B cell (primary cell): ENCODE results near the gene MYLK3. TPM values are rescaled to one million over a fixed set of nuclear protein-coding genes. Genes with fewer than 3 reads are reported as not detected.

Experiments used
- ATAC-seq: fragments of 200-7000 bp; cut with Tn5 transposase; one replicate; pipeline ENCODE4 v1.10.0; 2021; ENCODE audit warnings: low read depth, mild to moderate bottlenecking, moderate number of reproducible peaks, moderate library complexity
- CTCF ChIA-PET: fragments of 350-600 bp; sonication (Branson Sonifier 250); formaldehyde crosslinking; loops from one replicate; lab custom pipeline; 2021; ENCODE audit warnings: antibody characterized with exemption, inconsistent platforms; lab: Charles Lee
- POLR2A ChIA-PET: fragments of 350-600 bp; sonication (Branson Sonifier 250); formaldehyde crosslinking; loops from one replicate; lab custom pipeline; 2021; ENCODE audit warnings: antibody characterized with exemption; lab: Charles Lee
- DNase-seq: peaks from one replicate; pipeline ENCODE4 v3.0.0; 2013
- H2AFZ ChIP-seq: 2 replicates; pipeline ENCODE4 v1.6.1; 2012; ENCODE audit warnings: mild to moderate bottlenecking, low read depth, low read length; ENCODE audit not compliant: insufficient read depth, poor library complexity, severe bottlenecking
- H3K27ac ChIP-seq, 2 donors: 1 replicate in 1 of 2; 2 replicates in 1 of 2; pipeline ENCODE4 v1.5.1; 2012 to 2013; ENCODE audit warnings: low read length in 2 of 2, mild to moderate bottlenecking in 2 of 2, moderate library complexity in 1 of 2
- H3K27me3 ChIP-seq, 4 experiments: fragments of 200-600 bp in 1 of 4; sonication (generic) in 1 of 4; replicated peaks in 1 of 4; 1 replicate in 2 of 4; 2 replicates in 2 of 4; pipeline versions ENCODE4 v1.6.1 to v1.7.0; 2013 to 2016; ENCODE audit warnings: low read length in 3 of 4, mild to moderate bottlenecking in 2 of 4, mixed read lengths in 1 of 4, moderate library complexity in 1 of 4; ENCODE audit not compliant: insufficient read depth in 4 of 4, control insufficient read depth in 3 of 4; ENCODE audit errors: control extremely low read depth in 1 of 4
- H3K36me3 ChIP-seq, 2 experiments: replicated peaks in 1 of 2; 1 replicate in 1 of 2; 2 replicates in 1 of 2; pipeline versions ENCODE4 v1.6.1 to v1.7.1; 2013; ENCODE audit warnings: low read length in 1 of 2; ENCODE audit not compliant: insufficient read depth in 2 of 2, control insufficient read depth in 1 of 2; ENCODE audit errors: control extremely low read depth in 1 of 2, extremely low read depth in 1 of 2
- H3K4me1 ChIP-seq, 2 donors: fragments of 200-600 bp in 1 of 2; sonication (generic) in 1 of 2; 1 replicate in 1 of 2; 2 replicates in 1 of 2; pipeline versions ENCODE4 v1.5.1 to v1.6.1; 2013 to 2017; ENCODE audit warnings: low read length in 2 of 2; ENCODE audit not compliant: control insufficient read depth in 2 of 2, insufficient read depth in 2 of 2
- H3K4me2 ChIP-seq: replicated peaks from 2 replicates; pipeline ENCODE3; 2012; ENCODE audit warnings: mild to moderate bottlenecking, low read depth, low read length; ENCODE audit not compliant: poor library complexity, severe bottlenecking
- H3K4me3 ChIP-seq, 5 experiments: fragments of 200-600 bp in 1 of 5; sonication (generic) in 1 of 5; 1 replicate in 3 of 5; 2 replicates in 2 of 5; pipeline versions ENCODE4 v1.5.1 to v1.7.0; 2011 to 2016; ENCODE audit warnings: low read length in 4 of 5, mild to moderate bottlenecking in 4 of 5, low read depth in 2 of 5, control low read depth in 1 of 5, moderate library complexity in 1 of 5; ENCODE audit not compliant: insufficient read depth in 1 of 5; ENCODE audit errors: control extremely low read depth in 1 of 5, extremely low read depth in 1 of 5
- H3K79me2 ChIP-seq: fragments of 200-600 bp; sonication (generic); one replicate; pipeline ENCODE4 v1.6.0; 2016; ENCODE audit warnings: low read length; ENCODE audit not compliant: control insufficient read depth, insufficient read depth
- H3K9ac ChIP-seq: fragments of 200-600 bp; sonication (generic); 2 replicates; pipeline ENCODE4 v1.6.1; 2017; ENCODE audit warnings: mild to moderate bottlenecking, low read length, moderate library complexity
- H3K9me3 ChIP-seq, 3 donors: one replicate each; pipeline versions ENCODE4 v1.6.1 to v1.7.1; 2013; ENCODE audit warnings: low read length in 2 of 3; ENCODE audit not compliant: control insufficient read depth in 2 of 3, insufficient read depth in 1 of 3; ENCODE audit errors: control extremely low read depth in 1 of 3
- H4K20me1 ChIP-seq: 2 replicates; pipeline ENCODE4 v1.6.0; 2012; ENCODE audit warnings: mild to moderate bottlenecking, low read length; ENCODE audit not compliant: insufficient read depth, control insufficient read depth, poor library complexity, severe bottlenecking
- H3K27ac Mint-ChIP-seq: one replicate; pipeline ENCODE4 v1.8.0; 2021; ENCODE audit warnings: mixed read lengths
- H3K27me3 Mint-ChIP-seq: one replicate; pipeline ENCODE4 v1.8.0; 2021; ENCODE audit warnings: mixed read lengths
- H3K4me1 Mint-ChIP-seq: one replicate; pipeline ENCODE4 v1.8.0; 2021; ENCODE audit warnings: mixed read lengths
- H3K4me3 Mint-ChIP-seq: one replicate; pipeline ENCODE4 v1.8.0; 2021; ENCODE audit warnings: mixed read lengths
- H3K9me3 Mint-ChIP-seq: one replicate; pipeline ENCODE4 v1.8.0; 2022; ENCODE audit warnings: mixed read lengths; ENCODE audit not compliant: insufficient read depth
- EZH2 ChIP-seq: IDR thresholded peaks from 2 replicates; pipeline ENCODE4 v1.6.1; 2012; ENCODE audit warnings: borderline replicate concordance, low read depth, mild to moderate bottlenecking, moderate library complexity, low read length; ENCODE audit not compliant: insufficient read depth, poor library complexity, severe bottlenecking
- WGBS: methylation state at CpG from one replicate; pipeline ENCODE4 v1.1.5; 2013; ENCODE audit warnings: missing lambda C conversion rate; ENCODE audit not compliant: insufficient coverage; 5-methylcytosine and 5-hydroxymethylcytosine counted together
- intact Hi-C: fragments of 100-400 bp; cut with micrococcal nuclease; formaldehyde crosslinking; loops from one replicate; pipeline ENCODE4 v1.10.0; 2022
- polyA plus RNA-seq: library from polyadenylated mRNA; depleted of rRNA; stranded (reverse); fragments of >200 nt; gene quantifications from 2 replicates; pipeline ENCODE4 v1.2.3, GENCODE V29; 2012
- total RNA-seq, 2 donors: library from RNA; stranded (reverse); fragments of 120-200 nt in 1 of 2; gene quantifications; 1 replicate in 1 of 2; 2 replicates in 1 of 2; pipeline versions ENCODE4 v1.2.3 to v1.2.4, GENCODE V29; 2013 to 2022
- TF ChIP-seq, protein P1 (sequence below): fragments of 200-600 bp; IDR thresholded peaks from one replicate; pipeline ENCODE4 v1.8.0; 2022; ENCODE audit warnings: antibody characterized with exemption, mild to moderate bottlenecking

MYLK3 gene
- total and polyA plus RNA-seq, 2 donors (not counting 1 experiment from before 2014, with no cell fraction given), result 0.01 to 0.10 TPM

DNA sequence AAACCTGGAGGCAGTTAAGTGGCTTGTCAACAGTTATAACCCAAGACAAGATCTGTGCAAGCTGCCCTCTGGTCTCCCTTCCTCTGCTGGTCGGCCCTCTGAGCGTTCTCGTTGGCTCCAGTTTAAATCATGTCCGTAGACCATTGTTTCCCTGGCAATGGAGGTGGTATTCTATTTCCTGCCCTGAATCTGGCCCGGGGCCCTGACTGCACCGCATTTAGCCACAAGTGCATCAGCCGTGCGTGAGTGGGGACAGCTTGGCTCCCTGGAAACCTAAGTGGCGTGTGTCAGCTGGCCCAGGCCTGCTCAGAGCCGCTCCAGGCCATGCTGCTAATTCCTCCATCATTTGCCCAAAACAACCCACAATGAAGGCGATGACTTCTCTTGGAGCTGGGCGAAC is 15.0 kb upstream of the MYLK3 start:
- H3K9me3 ChIP-seq, result peaks cover 0 to 3% (median 0%) of the 10 kb centered on the region in 3 donors
- no peak overlapping the region for H3K4me2 ChIP-seq
- H3K79me2 ChIP-seq, result no peaks in the 10 kb centered on the region
- H3K4me3 ChIP-seq, result no peak overlapping the region
- DNase-seq (no peak), ATAC-seq (no peak)
- intact Hi-C loops, result no loop called here
- Mint-ChIP-seq H3K4me1 (peaks cover 14% of the 10 kb centered on the region), H3K9me3 (no peaks in the 10 kb centered on the region), H3K27me3 (peaks cover 3% of the 10 kb centered on the region), H3K4me3 (no peak overlapping the region), H3K27ac (no peak overlapping the region)
- H3K36me3 ChIP-seq, result no peaks in the 10 kb centered on the region
- TF ChIP-seq, protein P1, sequence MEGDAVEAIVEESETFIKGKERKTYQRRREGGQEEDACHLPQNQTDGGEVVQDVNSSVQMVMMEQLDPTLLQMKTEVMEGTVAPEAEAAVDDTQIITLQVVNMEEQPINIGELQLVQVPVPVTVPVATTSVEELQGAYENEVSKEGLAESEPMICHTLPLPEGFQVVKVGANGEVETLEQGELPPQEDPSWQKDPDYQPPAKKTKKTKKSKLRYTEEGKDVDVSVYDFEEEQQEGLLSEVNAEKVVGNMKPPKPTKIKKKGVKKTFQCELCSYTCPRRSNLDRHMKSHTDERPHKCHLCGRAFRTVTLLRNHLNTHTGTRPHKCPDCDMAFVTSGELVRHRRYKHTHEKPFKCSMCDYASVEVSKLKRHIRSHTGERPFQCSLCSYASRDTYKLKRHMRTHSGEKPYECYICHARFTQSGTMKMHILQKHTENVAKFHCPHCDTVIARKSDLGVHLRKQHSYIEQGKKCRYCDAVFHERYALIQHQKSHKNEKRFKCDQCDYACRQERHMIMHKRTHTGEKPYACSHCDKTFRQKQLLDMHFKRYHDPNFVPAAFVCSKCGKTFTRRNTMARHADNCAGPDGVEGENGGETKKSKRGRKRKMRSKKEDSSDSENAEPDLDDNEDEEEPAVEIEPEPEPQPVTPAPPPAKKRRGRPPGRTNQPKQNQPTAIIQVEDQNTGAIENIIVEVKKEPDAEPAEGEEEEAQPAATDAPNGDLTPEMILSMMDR, result no peak
- no peak for TF ChIP-seq EZH2
- H3K27me3 ChIP-seq, result no peaks in the 10 kb centered on the region
- no peaks in the 10 kb centered on the region for H4K20me1 ChIP-seq
- no peak overlapping the region for H2AFZ ChIP-seq
- ChIA-PET CTCF (no interaction called here), POLR2A (no interaction called here)
- no peak overlapping the region for H3K9ac ChIP-seq
- 77% methylated on average over 12 of the region's 12 CpGs for WGBS
- H3K27ac ChIP-seq, result no peak overlapping the region
- H3K4me1 ChIP-seq, result peaks cover 0 to 14% of the 10 kb centered on the region in 2 donors

GRCh38 chr16:46762583-46762982 is 14.4 kb upstream of the MYLK3 start:
- 95% methylated on average over 2 of the region's 3 CpGs for WGBS
- POLR2A ChIA-PET, result no interaction called here

More at GRCh38 chr16:46762583-46762982, 14.4 kb upstream of the MYLK3 start:
- no peaks in the 10 kb centered on the region for H3K27me3 ChIP-seq
- no peak overlapping the region for H3K4me3 ChIP-seq
- no peaks in the 10 kb centered on the region for H3K79me2 ChIP-seq
- H3K9ac ChIP-seq, result no peak overlapping the region
- CTCF ChIA-PET, result no interaction called here
- no peak for ATAC-seq
- no peak overlapping the region for H3K27ac Mint-ChIP-seq
- no peak overlapping the region for H3K4me2 ChIP-seq
- no peak overlapping the region for H2AFZ ChIP-seq
- DNase-seq, result no peak
- no peaks in the 10 kb centered on the region for H4K20me1 ChIP-seq
- no peak for TF ChIP-seq EZH2
- TF ChIP-seq, protein P1, result no peak
- H3K27me3 Mint-ChIP-seq, result peaks cover 3% of the 10 kb centered on the region
- peaks cover 14% of the 10 kb centered on the region for H3K4me1 Mint-ChIP-seq
- H3K9me3 ChIP-seq, result peaks cover 0 to 3% (median 0%) of the 10 kb centered on the region in 3 donors
- no peak overlapping the region for H3K27ac ChIP-seq
- no peaks in the 10 kb centered on the region for H3K9me3 Mint-ChIP-seq
- peaks cover 0 to 14% of the 10 kb centered on the region in 2 donors for H3K4me1 ChIP-seq
- no peaks in the 10 kb centered on the region for H3K36me3 ChIP-seq
- H3K4me3 Mint-ChIP-seq, result no peak overlapping the region
- intact Hi-C loops, result no loop called here
